ENCODE measurements around the gene OR2AT4. TPM values are rescaled to one million over a fixed set of nuclear protein-coding genes. Genes with fewer than 3 reads are reported as not detected.
"Not testable (repeated sequence)": the region's sequence is repeated elsewhere in the genome, so short reads cannot be mapped to it uniquely, and the experiment has no call there.

The OR2AT4 gene
- total and polyA plus RNA-seq, 2 of the 4 experiments (the other 2 are of a cell fraction), result not detected

- H2AK9ac ChIP-seq (replicated peaks; ENCODE audit: low read depth, low read length, poor library complexity); H4K20me1 ChIP-seq (ENCODE audit: insufficient read depth, low read length); H3K9ac ChIP-seq (ENCODE audit: low read depth, low read length); BruUV-seq (replicated peaks); H3K18ac ChIP-seq (ENCODE audit: low read depth, low read length); H3K4me2 ChIP-seq (ENCODE audit: low read depth, low read length); POLR2A ChIA-PET (ENCODE audit: unreplicated experiment); H2BK120ac ChIP-seq (ENCODE audit: low read depth, low read length); H2AFZ ChIP-seq (replicated peaks; ENCODE audit: low read length, poor library complexity); H3K4ac ChIP-seq (ENCODE audit: low read depth, low read length); H2BK5ac ChIP-seq (ENCODE audit: low read depth, low read length, poor library complexity, severe bottlenecking); H3K9me1 ChIP-seq (ENCODE audit: insufficient read depth, low read length); H4K8ac ChIP-seq (ENCODE audit: low read depth in 2 of 2, low read length in 2 of 2); H4K91ac ChIP-seq (ENCODE audit: insufficient read depth, low read depth, low read length); ATAC-seq (ENCODE audit: low read depth); in situ Hi-C loops (cut with MboI; ENCODE audit: low sequenced_read_pairs); H4K5ac ChIP-seq (ENCODE audit: low read depth, low read length); H3K9me3 ChIP-seq (ENCODE audit: control insufficient read depth, insufficient read depth, low read length); H3K4me1 ChIP-seq (ENCODE audit: control insufficient read depth, insufficient read depth, low read length); H3K27ac ChIP-seq (ENCODE audit: insufficient read depth, low read length); H3K4me3 ChIP-seq (ENCODE audit: insufficient read depth, low read depth, low read length); dilution Hi-C loops (cut with HindIII; ENCODE audit: low sequenced_read_pairs, unreplicated experiment); H3K14ac ChIP-seq (replicated peaks; ENCODE audit: low read depth, low read length); H2BK15ac ChIP-seq (ENCODE audit: low read depth, low read length); H3K79me1 ChIP-seq (ENCODE audit: low read depth in 1 of 2, low read length in 2 of 2); intact Hi-C loops (cut with micrococcal nuclease); DNase-seq; H3K23ac ChIP-seq (ENCODE audit: low read depth, low read length); H2AK5ac ChIP-seq (ENCODE audit: low read depth, low read length); H3K36me3 ChIP-seq (ENCODE audit: control insufficient read depth, insufficient read depth, low read length); H2BK20ac ChIP-seq (ENCODE audit: low read depth, low read length); H3K56ac ChIP-seq (ENCODE audit: extremely low read depth, insufficient read depth, low read length): not testable (repeated sequence)
- CTCF ChIA-PET, result interaction anchor here (1.1 kb wide), 1 partner anchor 9 kb away, joined by 3 read pairs; no protein-coding TSS in a partner anchor
- peaks cover 42% of the 10 kb centered on the region for H3K27me3 ChIP-seq (ENCODE audit: control insufficient read depth, insufficient read depth, low read length)
Observed at GRCh38 chr11:75094382-75094781, 2.3 kb downstream of the OR2AT4 start.

All from IMR-90 (cell line).